GM19324 (cell line): ENCODE results near the gene BRF1.

ENCODE experiments used
- ATAC-seq: cut with Tn5 transposase; IDR thresholded peaks from one replicate; pipeline ENCODE4 v1.9.1; 2021; ENCODE audit warnings: mild to moderate bottlenecking, moderate library complexity; ENCODE audit not compliant: unreplicated experiment, low FRiP score

BRF1 gene

GRCh38 chr14:105180592-105181548 lies 119.9 kb downstream of the BRF1 start, which contains the start of gene NUDT14:
Gene NUDT14 (minus strand): TSS chr14:105181312. CDS start chr14:105181209, 103 bp downstream.
- peak; percentile 59 for ATAC-seq

- ATAC-seq, result no peak
Measured at GRCh38 chr14:105179191-105179590, 121.6 kb downstream of the BRF1 start.

GRCh38 chr14:105178868-105179140 lies 122.0 kb downstream of the BRF1 start:
- no peak for ATAC-seq

- ATAC-seq, result no peak
Measured at GRCh38 chr14:105178069-105178867, 122.5 kb downstream of the BRF1 start.

GRCh38 chr14:105177082-105177481 lies 123.7 kb downstream of the BRF1 start:
- no peak for ATAC-seq

GRCh38 chr14:105176513-105176912 lies 124.3 kb downstream of the BRF1 start:
- ATAC-seq, result no peak

- ATAC-seq, result no peak
Measured at GRCh38 chr14:105173901-105174894, 126.6 kb downstream of the BRF1 start.

- ATAC-seq, result no peak
Measured at GRCh38 chr14:105173145-105173544, 127.7 kb downstream of the BRF1 start.

GRCh38 chr14:105172476-105172875 lies 128.3 kb downstream of the BRF1 start:
- ATAC-seq, result no peak

- ATAC-seq, result no peak
Measured at GRCh38 chr14:105171004-105171673, 129.7 kb downstream of the BRF1 start.

- no peak for ATAC-seq
Measured at GRCh38 chr14:105169776-105170655, 130.8 kb downstream of the BRF1 start.

GRCh38 chr14:105168979-105169507 lies 131.8 kb downstream of the BRF1 start:
- ATAC-seq, result no peak

- ATAC-seq, result no peak
Measured at GRCh38 chr14:105168496-105168978, 132.3 kb downstream of the BRF1 start, which contains the start of gene JAG2. Gene JAG2 (minus strand): TSS chr14:105168776. CDS start chr14:105168420, 356 bp downstream.

GRCh38 chr14:105168093-105168420 lies 132.7 kb downstream of the BRF1 start:
- ATAC-seq, result no peak

- no peak for ATAC-seq
Measured at GRCh38 chr14:105167303-105168092, 133.3 kb downstream of the BRF1 start.

- ATAC-seq, result no peak
Measured at GRCh38 chr14:105166571-105167302, 134.1 kb downstream of the BRF1 start.
